HEK293 (cell line): ENCODE data around the gene PEX14.

Experiments used
- CTCF ChIA-PET: fragments of 350-600 bp; formaldehyde crosslinking; extraction: SDS; loops from one replicate; lab custom pipeline; 2021; ENCODE audit warnings: antibody characterized with exemption; lab: Yijun Ruan, JAX
- POLR2A ChIA-PET: fragments of 300-600 bp; formaldehyde crosslinking; extraction: SDS; loops from one replicate; lab custom pipeline; 2020; ENCODE audit warnings: antibody characterized with exemption, inconsistent platforms; lab: Yijun Ruan, JAX
- H3K27ac ChIP-seq: fragments of 200-500 bp; sonication (Bioruptor generic); 2 replicates; pipeline ENCODE4 v1.5.1; 2014; ENCODE audit warnings: low read depth, low read length, control low read depth, inconsistent platforms; ENCODE audit errors: extremely low read depth
- H3K36me3 ChIP-seq, 2 experiments: fragments of 200-500 bp in 1 of 2; sonication (Bioruptor generic) in 1 of 2; 1 replicate in 1 of 2; 2 replicates in 1 of 2; pipeline ENCODE4 v1.5.1; 2014 to 2017; ENCODE audit warnings: inconsistent platforms in 2 of 2, low read length in 2 of 2; ENCODE audit not compliant: control insufficient read depth in 2 of 2, insufficient read depth in 1 of 2
- H3K4me1 ChIP-seq: fragments of 200-500 bp; sonication (Bioruptor generic); 2 replicates; pipeline ENCODE4 v1.5.1; 2014; ENCODE audit warnings: mild to moderate bottlenecking, low read length, inconsistent platforms; ENCODE audit not compliant: control insufficient read depth, insufficient read depth
- H3K4me3 ChIP-seq: 2 replicates; pipeline ENCODE4 v1.5.1; 2011; ENCODE audit warnings: low read depth, mild to moderate bottlenecking, control low read depth, low read length, moderate library complexity
- H3K9me3 ChIP-seq: fragments of 200-500 bp; sonication (Bioruptor generic); 2 replicates; pipeline ENCODE4 v1.5.1; 2014; ENCODE audit warnings: low read depth, low read length, inconsistent platforms; ENCODE audit not compliant: control insufficient read depth, insufficient read depth
- GLI2 ChIP-seq: fragments of 450-650 bp; formaldehyde crosslinking; IDR thresholded peaks from 2 replicates; pipeline ENCODE4; 2017; ENCODE audit warnings: missing biosample characterization, missing genetic modification characterization, low read depth, borderline replicate concordance
- GLI4 ChIP-seq: fragments of 450-650 bp; formaldehyde crosslinking; IDR thresholded peaks from 2 replicates; pipeline ENCODE4 v1.5.1; 2016; ENCODE audit warnings: missing biosample characterization, missing genetic modification characterization
- IKZF3 ChIP-seq: fragments of 450-650 bp; IDR thresholded peaks from 2 replicates; pipeline ENCODE4 v1.5.0; 2018; ENCODE audit warnings: missing biosample characterization, mild to moderate bottlenecking, missing genetic modification characterization, moderate library complexity
- KLF10 ChIP-seq: fragments of 450-650 bp; IDR thresholded peaks from 2 replicates; pipeline ENCODE4 v1.5.1; 2018; ENCODE audit warnings: missing biosample characterization, mild to moderate bottlenecking, missing genetic modification characterization
- KLF7 ChIP-seq: fragments of 450-650 bp; formaldehyde crosslinking; IDR thresholded peaks from 2 replicates; pipeline ENCODE4 v1.5.1; 2016; ENCODE audit warnings: missing biosample characterization, missing genetic modification characterization, borderline replicate concordance
- MEIS1 ChIP-seq: sonication (generic); formaldehyde crosslinking; IDR thresholded peaks from 2 replicates; pipeline ENCODE4 v1.8.1; 2022; ENCODE audit warnings: missing genetic modification reagents, mild to moderate bottlenecking, borderline replicate concordance
- PATZ1 ChIP-seq: fragments of 450-650 bp; formaldehyde crosslinking; IDR thresholded peaks from 2 replicates; pipeline ENCODE4 v1.5.1; 2016; ENCODE audit warnings: missing biosample characterization, missing genetic modification characterization
- TCF7L2 ChIP-seq: IDR thresholded peaks from 2 replicates; pipeline ENCODE4 v1.6.1; 2011; ENCODE audit warnings: low read depth, mild to moderate bottlenecking, inconsistent platforms, low read length, moderate library complexity, borderline replicate concordance
- YY2 ChIP-seq: fragments of 450-650 bp; formaldehyde crosslinking; IDR thresholded peaks from 2 replicates; pipeline ENCODE4 v1.5.1; 2016; ENCODE audit warnings: missing biosample characterization, missing genetic modification characterization
- ZBTB48 ChIP-seq: fragments of 450-650 bp; formaldehyde crosslinking; IDR thresholded peaks from 2 replicates; pipeline ENCODE4 v1.5.1; 2016; ENCODE audit warnings: missing biosample characterization, missing genetic modification characterization
- ZNF121 ChIP-seq: fragments of 450-650 bp; formaldehyde crosslinking; IDR thresholded peaks from 2 replicates; pipeline ENCODE4 v1.5.1; 2016; ENCODE audit warnings: missing biosample characterization, missing genetic modification characterization
- ZNF155 ChIP-seq: fragments of 450-650 bp; formaldehyde crosslinking; IDR thresholded peaks from 2 replicates; pipeline ENCODE4 v1.5.1; 2016; ENCODE audit warnings: missing biosample characterization, missing genetic modification characterization
- ZNF174 ChIP-seq: fragments of 450-650 bp; formaldehyde crosslinking; IDR thresholded peaks from 2 replicates; pipeline ENCODE4 v1.5.0; 2017; ENCODE audit warnings: missing biosample characterization, mild to moderate bottlenecking, missing genetic modification characterization
- ZNF302 ChIP-seq: fragments of 450-650 bp; formaldehyde crosslinking; IDR thresholded peaks from 2 replicates; pipeline ENCODE4 v1.5.1; 2016; ENCODE audit warnings: missing biosample characterization, missing genetic modification characterization, low read depth
- ZNF341 ChIP-seq: fragments of 450-650 bp; formaldehyde crosslinking; IDR thresholded peaks from 2 replicates; pipeline ENCODE4; 2016; ENCODE audit warnings: low read depth, missing biosample characterization, missing genetic modification characterization
- ZNF366 ChIP-seq: fragments of 450-650 bp; formaldehyde crosslinking; conservative IDR thresholded peaks from 2 replicates; pipeline ENCODE4 v1.5.1; 2016; ENCODE audit warnings: missing biosample characterization, missing genetic modification characterization
- ZNF37A ChIP-seq: fragments of 450-650 bp; IDR thresholded peaks from 2 replicates; pipeline ENCODE4 v1.5.1; 2018; ENCODE audit warnings: missing biosample characterization, missing genetic modification characterization
- ZNF416 ChIP-seq: fragments of 450-650 bp; formaldehyde crosslinking; IDR thresholded peaks from 2 replicates; pipeline ENCODE4 v1.5.1; 2016; ENCODE audit warnings: missing biosample characterization, missing genetic modification characterization
- ZNF48 ChIP-seq: fragments of 450-650 bp; formaldehyde crosslinking; IDR thresholded peaks from 2 replicates; pipeline ENCODE4 v1.5.1; 2016; ENCODE audit warnings: missing biosample characterization, missing genetic modification characterization
- ZNF555 ChIP-seq: fragments of 450-650 bp; formaldehyde crosslinking; conservative IDR thresholded peaks from 2 replicates; pipeline ENCODE4 v1.5.1; 2017; ENCODE audit warnings: missing biosample characterization, mild to moderate bottlenecking, missing genetic modification characterization, inconsistent platforms
- ZNF670 ChIP-seq: fragments of 450-650 bp; formaldehyde crosslinking; IDR thresholded peaks from 2 replicates; pipeline ENCODE4 v1.5.1; 2016; ENCODE audit warnings: missing biosample characterization, missing genetic modification characterization, low read depth
- ZNF701 ChIP-seq: fragments of 450-650 bp; formaldehyde crosslinking; IDR thresholded peaks from 2 replicates; pipeline ENCODE4 v1.5.1; 2016; ENCODE audit warnings: missing biosample characterization, missing genetic modification characterization
- ZSCAN23 ChIP-seq: fragments of 450-650 bp; formaldehyde crosslinking; IDR thresholded peaks from 2 replicates; pipeline ENCODE4 v1.5.1; 2016; ENCODE audit warnings: missing biosample characterization, missing genetic modification characterization
- ZSCAN4 ChIP-seq: fragments of 450-650 bp; formaldehyde crosslinking; IDR thresholded peaks from 2 replicates; pipeline ENCODE4 v1.5.1; 2017; ENCODE audit warnings: missing biosample characterization, missing genetic modification characterization
- ZSCAN5A ChIP-seq: fragments of 450-650 bp; formaldehyde crosslinking; IDR thresholded peaks from 2 replicates; pipeline ENCODE4 v1.5.1; 2016; ENCODE audit warnings: missing biosample characterization, missing genetic modification characterization
- TF ChIP-seq, protein P1 (sequence below): fragments of 450-650 bp; IDR thresholded peaks from 2 replicates; pipeline ENCODE4 v1.5.1; 2018; ENCODE audit warnings: missing biosample characterization, missing genetic modification characterization

The PEX14 gene

DNA sequence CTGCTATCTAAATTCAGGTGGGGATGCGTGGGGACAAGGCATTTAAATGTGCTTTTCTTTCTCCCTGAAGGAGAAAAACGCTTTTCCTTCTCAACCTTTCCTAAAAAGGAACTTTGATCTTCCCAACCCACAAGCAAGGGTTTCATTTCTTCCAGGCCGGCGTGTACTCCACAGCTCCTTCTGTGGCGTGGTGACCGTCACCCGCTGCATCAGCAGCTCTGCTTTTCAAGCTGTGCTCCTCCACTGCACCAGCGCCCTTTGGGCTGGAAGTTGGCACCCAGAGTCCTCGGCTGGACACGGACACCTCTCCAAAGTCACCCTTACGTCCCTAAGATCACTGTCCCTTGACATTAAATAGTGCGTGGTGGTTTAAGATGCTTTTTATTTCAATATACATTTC is 54.3 kb downstream of the PEX14 start:
- H3K9me3 ChIP-seq: no peaks in the 10 kb centered on the region
- POLR2A ChIA-PET: interaction anchor here (0.5 kb wide), 1 partner anchor 335 kb away, joined by 3 read pairs; no protein-coding TSS in a partner anchor
- CTCF ChIA-PET: interaction anchor here (0.5 to 2.7 kb wide), 5 partner anchors 9 to 566 kb away, joined by 3 to 22 read pairs (median 4); no protein-coding TSS in a partner anchor
- H3K27ac ChIP-seq: no peak overlapping the region
- no peak overlapping the region for H3K4me3 ChIP-seq
- no peaks in the 10 kb centered on the region for H3K36me3 ChIP-seq
- no peaks in the 10 kb centered on the region for H3K4me1 ChIP-seq
- TF ChIP-seq ZNF37A (tag by site-specific recombination) (no peak), ZBTB48 (tag by site-specific recombination) (no peak), ZNF555 (tag by site-specific recombination) (no peak), GLI2 (tag by site-specific recombination) (no peak), GLI4 (tag by site-specific recombination) (no peak), ZSCAN5A (tag by site-specific recombination) (no peak), KLF10 (tag by site-specific recombination) (no peak), ZNF302 (no peak)

DNA sequence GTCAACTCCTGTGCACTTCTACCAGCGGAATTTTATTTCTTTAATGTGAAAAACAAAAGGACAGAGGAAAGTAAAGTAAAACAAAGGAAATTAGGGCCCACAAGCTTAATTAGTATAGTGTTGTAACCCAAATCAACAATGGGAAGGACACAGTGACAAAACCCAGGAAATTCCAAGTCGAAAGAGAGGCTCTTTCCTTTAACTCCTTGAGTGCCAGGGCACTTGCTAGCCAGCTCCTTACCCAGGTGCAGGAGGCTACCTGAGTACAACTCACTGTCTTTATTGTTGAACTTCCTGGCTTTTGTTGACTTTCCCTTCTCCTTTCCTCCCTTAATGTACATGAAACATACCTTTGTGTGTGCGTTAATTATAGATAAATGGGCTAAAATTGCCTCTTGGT is 55.0 kb downstream of the PEX14 start:
- CTCF ChIA-PET: interaction anchor here (0.5 to 2.7 kb wide), 9 partner anchors 8 to 1142 kb away, joined by 3 to 22 read pairs (median 3); no protein-coding TSS in a partner anchor
- no peak overlapping the region for H3K27ac ChIP-seq
- H3K36me3 ChIP-seq: no peaks in the 10 kb centered on the region
- H3K4me3 ChIP-seq: no peak overlapping the region
- POLR2A ChIA-PET: no interaction called here
- H3K9me3 ChIP-seq: no peaks in the 10 kb centered on the region
- no peaks in the 10 kb centered on the region for H3K4me1 ChIP-seq
- TF ChIP-seq ZNF366 (tag by site-specific recombination) (no peak), ZSCAN23 (no peak), ZSCAN5A (tag by site-specific recombination) (no peak), ZNF155 (tag by site-specific recombination) (no peak), ZNF48 (tag by site-specific recombination) (no peak), YY2 (tag by site-specific recombination) (no peak), ZSCAN4 (tag by site-specific recombination) (no peak), ZNF174 (no peak), ZNF416 (no peak), ZNF341 (tag by site-specific recombination) (no peak), TCF7L2 (no peak), GLI2 (tag by site-specific recombination) (no peak), KLF7 (no peak)
- TF ChIP-seq, all 188 proteins: peak for 0

DNA sequence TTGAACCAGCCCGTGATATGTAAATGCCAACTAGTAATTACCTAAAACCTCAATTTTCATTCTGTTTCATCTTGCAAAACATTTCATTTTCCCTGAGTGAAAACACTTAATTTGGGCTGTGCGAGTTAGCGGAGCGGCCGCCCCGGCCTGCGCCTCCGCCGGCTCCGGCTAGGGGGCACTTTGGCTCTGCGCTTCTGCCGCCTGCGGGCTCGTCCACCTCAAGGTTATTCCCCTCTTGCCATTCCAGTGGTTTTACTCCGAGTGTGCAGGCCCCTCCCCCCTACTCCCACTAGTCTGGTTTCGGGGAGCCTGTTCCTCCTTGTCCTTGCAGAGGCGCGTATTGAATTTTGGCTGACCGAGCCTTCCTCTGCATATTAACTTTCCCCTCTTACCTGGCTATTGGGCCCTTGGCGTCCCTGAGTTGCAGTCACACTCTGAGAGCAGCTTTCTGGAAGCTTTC is 55.6 kb downstream of the PEX14 start:
- ChIA-PET POLR2A (no interaction called here), CTCF (interaction anchor here (0.7 to 2.7 kb wide), 13 partner anchors 8 to 412 kb away, joined by 3 to 22 read pairs (median 3); no protein-coding TSS in a partner anchor)
- Histone ChIP-seq H3K9me3 (no peaks in the 10 kb centered on the region), H3K4me1 (no peaks in the 10 kb centered on the region), H3K27ac (no peak overlapping the region), H3K36me3 (no peaks in the 10 kb centered on the region), H3K4me3 (no peak overlapping the region)
- TF ChIP-seq, protein P1, sequence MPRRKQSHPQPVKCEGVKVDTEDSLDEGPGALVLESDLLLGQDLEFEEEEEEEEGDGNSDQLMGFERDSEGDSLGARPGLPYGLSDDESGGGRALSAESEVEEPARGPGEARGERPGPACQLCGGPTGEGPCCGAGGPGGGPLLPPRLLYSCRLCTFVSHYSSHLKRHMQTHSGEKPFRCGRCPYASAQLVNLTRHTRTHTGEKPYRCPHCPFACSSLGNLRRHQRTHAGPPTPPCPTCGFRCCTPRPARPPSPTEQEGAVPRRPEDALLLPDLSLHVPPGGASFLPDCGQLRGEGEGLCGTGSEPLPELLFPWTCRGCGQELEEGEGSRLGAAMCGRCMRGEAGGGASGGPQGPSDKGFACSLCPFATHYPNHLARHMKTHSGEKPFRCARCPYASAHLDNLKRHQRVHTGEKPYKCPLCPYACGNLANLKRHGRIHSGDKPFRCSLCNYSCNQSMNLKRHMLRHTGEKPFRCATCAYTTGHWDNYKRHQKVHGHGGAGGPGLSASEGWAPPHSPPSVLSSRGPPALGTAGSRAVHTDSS: no peak
- TF ChIP-seq ZNF670 (tag by site-specific recombination): no peak
- 0 out of 2 replicates have a peak, but pooled peaks have one; percentile 34 for TF ChIP-seq PATZ1 (tag by site-specific recombination)
- TF ChIP-seq IKZF3: 0 out of 2 replicates have a peak, but pooled peaks have one; percentile 28
- TF ChIP-seq MEIS1: no peak
- TF ChIP-seq ZBTB48 (tag by site-specific recombination): no peak
- no peak for TF ChIP-seq ZNF701 (tag by site-specific recombination)
- TF ChIP-seq ZNF121 (tag by site-specific recombination): no peak
